ENCODE data around the gene MIER3. TPM values are rescaled to one million over a fixed set of nuclear protein-coding genes. Genes with fewer than 3 reads are reported as not detected.
A peak's percentile ranks its signal among the peaks of the same experiment; 100 is the strongest.

MIER3 gene
- total RNA-seq, 1 experiment from 2014 or later = 44.8 TPM

- H3K27ac ChIP-seq (ENCODE audit: insufficient read length, low read depth, low read length) = no peak overlapping the region
- H3K79me1 ChIP-seq (ENCODE audit: insufficient read depth, low read depth, low read length, poor library complexity, severe bottlenecking) = no peaks in the 10 kb centered on the region
- no peak overlapping the region for H2BK15ac ChIP-seq (ENCODE audit: low read depth, low read length)
- Mint-ChIP-seq H3K27ac (no peak overlapping the region), H3K9me3 (peaks cover 0 to 3% of the 10 kb centered on the region in 2 experiments; a peak in 2 of 5 replicates), H3K4me1 (no peaks in the 10 kb centered on the region), H3K27me3 (ENCODE audit: low read depth) (peaks cover 1% of the 10 kb centered on the region; the same call in 1 of the 2 replicates), H3K36me3 (ENCODE audit: insufficient read depth in 1 of 3, low read depth in 3 of 3) (no peaks in the 10 kb centered on the region), H3K4me3 (no peak overlapping the region)
- H3T11ph ChIP-seq (ENCODE audit: low read length) = no peak overlapping the region
- no peak overlapping the region for H2BK12ac ChIP-seq (ENCODE audit: insufficient read length, low read depth, low read length)
- H4K91ac ChIP-seq (ENCODE audit: insufficient read length, low read depth, low read length) = no peak overlapping the region
- H3K9me3 ChIP-seq (ENCODE audit: control insufficient read depth, low read depth, low read length) = no peaks in the 10 kb centered on the region
- no peaks in the 10 kb centered on the region for H3K23me2 ChIP-seq (ENCODE audit: insufficient read length, low read depth, low read length, poor library complexity, severe bottlenecking)
- no peaks in the 10 kb centered on the region for H3K4me1 ChIP-seq (ENCODE audit: insufficient read depth, low read length)
- no peak overlapping the region for H3K4me2 ChIP-seq (ENCODE audit: insufficient read depth, insufficient read length, low read length)
- no peak overlapping the region for H3K4ac ChIP-seq (ENCODE audit: low read depth, low read length)
- H2AK5ac ChIP-seq (ENCODE audit: insufficient read length, low read length) = no peak overlapping the region
- H4K20me1 ChIP-seq (ENCODE audit: control insufficient read depth, insufficient read depth, insufficient read length) = no peaks in the 10 kb centered on the region
- no peak overlapping the region for H2BK5ac ChIP-seq (ENCODE audit: insufficient read length, low read length)
- H3K14ac ChIP-seq (ENCODE audit: insufficient read depth, low read length) = no peak overlapping the region
- DNase-seq = no peak
- H4K5ac ChIP-seq (ENCODE audit: insufficient read length, low read depth, low read length) = no peak overlapping the region
- no peak overlapping the region for H2AFZ ChIP-seq (ENCODE audit: low read length)
- peak; percentile 82 for TF ChIP-seq CTCF (conservative IDR thresholded peaks at IDR 0.05)
- no peak overlapping the region for H3K18ac ChIP-seq (ENCODE audit: insufficient read length, low read depth, low read length)
- WGBS (ENCODE audit: extremely low coverage, insufficient read length, low lambda C conversion rate) = no CpG with 5 or more reads among the region's 3 CpGs
- no peak overlapping the region for H3K9ac ChIP-seq (ENCODE audit: extremely low read depth, insufficient read length, low read length)
- no peak overlapping the region for H2BK120ac ChIP-seq (ENCODE audit: low read depth, low read length, poor library complexity, severe bottlenecking)
- H3K23ac ChIP-seq (ENCODE audit: insufficient read length, low read depth, low read length) = no peak overlapping the region
- H3K79me2 ChIP-seq (ENCODE audit: insufficient read depth, low read length) = no peaks in the 10 kb centered on the region
- H2BK20ac ChIP-seq (ENCODE audit: low read depth, low read length, poor library complexity, severe bottlenecking) = no peak overlapping the region
- H3K27me3 ChIP-seq (ENCODE audit: insufficient read depth, low read length) = no peaks in the 10 kb centered on the region
- no peak overlapping the region for H4K8ac ChIP-seq (replicated peaks; ENCODE audit: insufficient read length, low read depth, low read length)
- no peak overlapping the region for H3K56ac ChIP-seq (ENCODE audit: insufficient read length, low read depth, low read length)
Observed at GRCh38 chr5:56900858-56901578, 50.9 kb downstream of the MIER3 start.

All from H9 (cell line).